Measurements from ENCODE around the gene TMEM131. TPM values are rescaled to one million over a fixed set of nuclear protein-coding genes. Genes with fewer than 3 reads are reported as not detected.
"Not testable (repeated sequence)": the region's sequence is repeated elsewhere in the genome, so short reads cannot be mapped to it uniquely, and the experiment has no call there.

TMEM131 gene
- total RNA-seq, 1 experiment from 2014 or later = 5.9 TPM

GRCh38 chr2:97718051-97718882, 277.5 kb downstream of the TMEM131 start:
- Histone ChIP-seq H3K27me3 (no peaks in the 10 kb centered on the region), H3K4me3 (no peak overlapping the region), H3K36me3 (no peaks in the 10 kb centered on the region), H3K9me3 (no peaks in the 10 kb centered on the region)
- no peak for DNase-seq

- no peak for DNase-seq
- Histone ChIP-seq H3K36me3 (no peaks in the 10 kb centered on the region), H3K4me3 (no peak overlapping the region), H3K9me3 (no peaks in the 10 kb centered on the region), H3K27me3 (no peaks in the 10 kb centered on the region)
These were observed 278.1 kb downstream of the TMEM131 start for GRCh38 chr2:97717613-97717995.

- Histone ChIP-seq H3K27me3 (no peaks in the 10 kb centered on the region), H3K4me3 (no peak overlapping the region), H3K9me3 (no peaks in the 10 kb centered on the region), H3K36me3 (no peaks in the 10 kb centered on the region)
- no peak for DNase-seq
These were observed 278.8 kb downstream of the TMEM131 start for GRCh38 chr2:97716695-97717612.

GRCh38 chr2:97715951-97716694, 279.6 kb downstream of the TMEM131 start:
- no peaks in the 10 kb centered on the region for H3K27me3 ChIP-seq
- no peaks in the 10 kb centered on the region for H3K9me3 ChIP-seq
- DNase-seq = no peak
- no peaks in the 10 kb centered on the region for H3K36me3 ChIP-seq
- no peak overlapping the region for H3K4me3 ChIP-seq

GRCh38 chr2:97714950-97715652, 280.6 kb downstream of the TMEM131 start:
- H3K4me3 ChIP-seq = no peak overlapping the region
- no peaks in the 10 kb centered on the region for H3K36me3 ChIP-seq
- no peaks in the 10 kb centered on the region for H3K27me3 ChIP-seq
- no peaks in the 10 kb centered on the region for H3K9me3 ChIP-seq
- DNase-seq = no peak

- H3K4me3 ChIP-seq = no peak overlapping the region
- no peaks in the 10 kb centered on the region for H3K9me3 ChIP-seq
- no peaks in the 10 kb centered on the region for H3K36me3 ChIP-seq
- no peaks in the 10 kb centered on the region; the same call in 1 of the 2 replicates for H3K27me3 ChIP-seq
- no peak for DNase-seq
These were observed 281.4 kb downstream of the TMEM131 start for GRCh38 chr2:97714084-97714949.

GRCh38 chr2:97713296-97714083, 282.3 kb downstream of the TMEM131 start, which contains the start of gene ZAP70:
Gene ZAP70, plus strand, starts transcription at chr2:97713576. Its CDS starts 10,461 bp downstream, at chr2:97724037.
- Histone ChIP-seq H3K36me3 (no peaks in the 10 kb centered on the region), H3K4me3 (no peak within 1 kb of the TSS), H3K9me3 (no peaks in the 10 kb centered on the region), H3K27me3 (no peaks in the 10 kb centered on the region; the same call in 1 of the 2 replicates)
- DNase-seq = no peak

- Histone ChIP-seq H3K36me3 (no peaks in the 10 kb centered on the region), H3K9me3 (no peaks in the 10 kb centered on the region)
- no peak for DNase-seq
These were observed 283.0 kb downstream of the TMEM131 start for GRCh38 chr2:97712693-97713295.

GRCh38 chr2:97712175-97712574, 283.6 kb downstream of the TMEM131 start:
- not testable (repeated sequence) for DNase-seq, H3K4me3 ChIP-seq, H3K36me3 ChIP-seq, H3K9me3 ChIP-seq, H3K27me3 ChIP-seq

More at GRCh38 chr2:97712693-97713295, 283.0 kb downstream of the TMEM131 start:
- Histone ChIP-seq H3K4me3 (no peak overlapping the region), H3K27me3 (no peaks in the 10 kb centered on the region; the same call in 1 of the 2 replicates)

- Histone ChIP-seq H3K4me3 (no peak overlapping the region), H3K36me3 (no peaks in the 10 kb centered on the region), H3K27me3 (no peaks in the 10 kb centered on the region; the same call in 1 of the 2 replicates), H3K9me3 (no peaks in the 10 kb centered on the region)
- no peak for DNase-seq
These were observed 284.4 kb downstream of the TMEM131 start for GRCh38 chr2:97711394-97711711.

GRCh38 chr2:97708608-97709007, 287.1 kb downstream of the TMEM131 start:
- no peaks in the 10 kb centered on the region for H3K36me3 ChIP-seq
- no peaks in the 10 kb centered on the region for H3K9me3 ChIP-seq
- H3K4me3 ChIP-seq = no peak overlapping the region
- H3K27me3 ChIP-seq = no peaks in the 10 kb centered on the region; the same call in 1 of the 2 replicates
- DNase-seq = no peak

- DNase-seq = no peak
- no peaks in the 10 kb centered on the region for H3K36me3 ChIP-seq
- H3K4me3 ChIP-seq = no peak overlapping the region
- no peaks in the 10 kb centered on the region; the same call in 1 of the 2 replicates for H3K27me3 ChIP-seq
- H3K9me3 ChIP-seq = no peaks in the 10 kb centered on the region
These were observed 287.7 kb downstream of the TMEM131 start for GRCh38 chr2:97708048-97708380.

- no peak for DNase-seq
- no peaks in the 10 kb centered on the region; the same call in 1 of the 2 replicates for H3K27me3 ChIP-seq
- H3K4me3 ChIP-seq = no peak overlapping the region
- H3K9me3 ChIP-seq = no peaks in the 10 kb centered on the region
- no peaks in the 10 kb centered on the region for H3K36me3 ChIP-seq
These were observed 288.2 kb downstream of the TMEM131 start for GRCh38 chr2:97707362-97708047.

All from MG63 (cell line).